ENCODE results near the gene CD151. TPM values are rescaled to one million over a fixed set of nuclear protein-coding genes. Genes with fewer than 3 reads are reported as not detected.

Gene CD151
- total and polyA plus RNA-seq, 2 experiments from 2014 or later, result 146 to 290 TPM

- Histone ChIP-seq H3K27me3 (no peaks in the 10 kb centered on the region), H3K9me3 (ENCODE audit: low read depth) (no peaks in the 10 kb centered on the region), H3K4me3 (no peak overlapping the region), H3K36me3 (peaks cover 3% of the 10 kb centered on the region), H3K4me1 (ENCODE audit: low read depth) (no peaks in the 10 kb centered on the region), H3K27ac (no peak overlapping the region)
- no peak for TF ChIP-seq CTCF (IDR thresholded peaks at IDR 0.05; ENCODE audit: low read depth, low read length)
- no peak for DNase-seq (ENCODE audit: low read depth in 1 of 2, low spot score in 1 of 2)
These were observed 33.0 kb downstream of the CD151 start for GRCh38 chr11:865462-866430.

- Histone ChIP-seq H3K36me3 (peaks cover 3% of the 10 kb centered on the region), H3K27me3 (no peaks in the 10 kb centered on the region), H3K9me3 (ENCODE audit: low read depth) (no peaks in the 10 kb centered on the region), H3K27ac (no peak overlapping the region), H3K4me3 (no peak overlapping the region), H3K4me1 (ENCODE audit: low read depth) (no peaks in the 10 kb centered on the region)
- DNase-seq (ENCODE audit: low read depth in 1 of 2, low spot score in 1 of 2), result no peak
- no peak for TF ChIP-seq CTCF (IDR thresholded peaks at IDR 0.05; ENCODE audit: low read depth, low read length)
These were observed 33.7 kb downstream of the CD151 start for GRCh38 chr11:866481-866880.

GRCh38 chr11:867856-868358 is 35.2 kb downstream of the CD151 start:
- no peak for DNase-seq (ENCODE audit: low read depth in 1 of 2, low spot score in 1 of 2)
- H3K9me3 ChIP-seq (ENCODE audit: low read depth), result no peaks in the 10 kb centered on the region
- peaks cover 3% of the 10 kb centered on the region for H3K36me3 ChIP-seq
- H3K4me1 ChIP-seq (ENCODE audit: low read depth), result no peaks in the 10 kb centered on the region
- no peaks in the 10 kb centered on the region for H3K27me3 ChIP-seq
- no peak overlapping the region for H3K4me3 ChIP-seq
- H3K27ac ChIP-seq, result no peak overlapping the region
- TF ChIP-seq CTCF (IDR thresholded peaks at IDR 0.05; ENCODE audit: low read depth, low read length), result no peak

- Histone ChIP-seq H3K27me3 (no peaks in the 10 kb centered on the region), H3K36me3 (peaks cover 3% of the 10 kb centered on the region), H3K9me3 (ENCODE audit: low read depth) (no peaks in the 10 kb centered on the region), H3K27ac (no peak overlapping the region), H3K4me3 (no peak overlapping the region), H3K4me1 (ENCODE audit: low read depth) (no peaks in the 10 kb centered on the region)
- no peak for TF ChIP-seq CTCF (IDR thresholded peaks at IDR 0.05; ENCODE audit: low read depth, low read length)
- no peak for DNase-seq (ENCODE audit: low read depth in 1 of 2, low spot score in 1 of 2)
These were observed 35.6 kb downstream of the CD151 start for GRCh38 chr11:868394-868793.

GRCh38 chr11:868802-869201 is 36.0 kb downstream of the CD151 start:
- no peaks in the 10 kb centered on the region for H3K9me3 ChIP-seq (ENCODE audit: low read depth)
- no peaks in the 10 kb centered on the region for H3K4me1 ChIP-seq (ENCODE audit: low read depth)
- H3K4me3 ChIP-seq, result no peak overlapping the region
- H3K27ac ChIP-seq, result no peak overlapping the region
- no peaks in the 10 kb centered on the region for H3K27me3 ChIP-seq
- H3K36me3 ChIP-seq, result peaks cover 3% of the 10 kb centered on the region
- no peak for TF ChIP-seq CTCF (IDR thresholded peaks at IDR 0.05; ENCODE audit: low read depth, low read length)
- no peak for DNase-seq (ENCODE audit: low read depth in 1 of 2, low spot score in 1 of 2)
